Gastrocnemius medialis (tissue), 4 donors: ENCODE data around the gene ATOH8.
A peak's percentile ranks its signal among the peaks of the same experiment; 100 is the strongest.

Source experiments
- CTCF ChIP-seq, 5 experiments: fragments of 450-650 bp in 3 of 5; fragments of 200-600 bp in 2 of 5; sonication (generic) in 2 of 5; IDR thresholded peaks in 4 of 5; conservative IDR thresholded peaks in 1 of 5; 1 replicate in 4 of 5; 2 replicates in 1 of 5; pipeline ENCODE4 v1.5.1; 2016 to 2019; ENCODE audit warnings: antibody characterized with exemption in 5 of 5, mild to moderate bottlenecking in 3 of 5, moderate library complexity in 3 of 5
- POLR2A ChIP-seq, 2 donors: fragments of 450-650 bp; IDR thresholded peaks; one replicate each; pipeline ENCODE4 v1.6.1; 2017; ENCODE audit warnings: antibody characterized with exemption in 2 of 2, mild to moderate bottlenecking in 2 of 2, moderate library complexity in 2 of 2

DNA sequence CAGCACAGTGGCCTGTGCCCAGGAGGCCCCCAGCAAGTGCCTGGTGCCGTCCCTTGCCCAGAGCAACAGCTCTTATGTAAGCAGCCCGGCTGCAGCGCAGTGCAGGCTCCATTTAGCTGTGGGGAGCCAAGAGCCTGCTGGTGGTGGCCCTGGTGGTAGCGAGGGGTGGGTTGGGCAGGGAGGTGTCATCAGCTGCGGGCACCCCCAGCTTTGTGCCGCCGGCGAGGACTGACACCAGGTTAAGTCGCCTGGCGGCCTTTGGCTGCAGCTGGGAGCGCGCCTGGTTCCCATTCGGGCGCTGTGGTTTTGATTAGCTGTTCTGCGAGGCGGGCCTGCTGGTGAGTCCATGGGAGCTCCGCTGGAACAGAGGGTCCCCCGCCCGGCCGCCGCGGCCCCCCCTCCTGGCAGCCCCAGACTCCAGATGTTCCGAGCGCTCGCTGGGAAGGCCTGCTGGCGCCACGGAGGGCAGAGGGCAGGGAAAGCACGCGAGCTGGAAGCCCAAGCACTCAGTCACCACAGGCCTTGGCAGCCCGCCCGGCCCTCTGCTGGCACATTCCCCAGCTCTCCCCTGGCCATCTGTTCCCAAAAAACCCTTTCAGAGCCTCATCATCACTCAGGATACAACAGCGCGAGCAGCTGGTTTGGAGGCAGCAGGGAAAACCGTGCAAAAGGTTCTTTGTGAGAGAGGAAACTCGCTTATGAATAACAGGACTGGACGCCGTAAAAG is 18.4 kb downstream of the ATOH8 start:
- TF ChIP-seq POLR2A (IDR thresholded peaks at IDR 0.05) = peak; percentile 53 to 60
- TF ChIP-seq CTCF (IDR thresholded peaks at IDR 0.05 in 4 of 5, conservative IDR thresholded peaks at IDR 0.05 in 1 of 5) = peak in 2 of 5 experiments; percentile 20 to 44
